SK-N-MC (cell line): ENCODE measurements around the gene FBXL7.

Experiments
- EZH2 ChIP-seq: fragments of 200-600 bp; sonication (generic); IDR thresholded peaks from one replicate; pipeline ENCODE4 v1.6.1; 2017; ENCODE audit warnings: antibody characterized with exemption
- FOXP2 ChIP-seq: optimal IDR thresholded peaks from 2 replicates; pipeline ENCODE3; 2011; ENCODE audit warnings: mild to moderate bottlenecking, moderate library complexity; ENCODE audit not compliant: insufficient read depth; ENCODE audit errors: extremely low read length, control extremely low read depth
- POLR2AphosphoS5 ChIP-seq: IDR thresholded peaks from 2 replicates; pipeline ENCODE4 v1.6.1; 2012; ENCODE audit warnings: mild to moderate bottlenecking, low read depth, low read length, borderline replicate concordance

GRCh38 chr5:15734058-15734457 is 234.1 kb downstream of the FBXL7 start:
- no peak for TF ChIP-seq POLR2AphosphoS5
- TF ChIP-seq EZH2: no peak
- no peak for TF ChIP-seq FOXP2
